ENCODE data around the gene NFATC1.

NFATC1 gene

GRCh38 chr18:79537758-79538157 lies 142.0 kb downstream of the NFATC1 start:
- DNase-seq, result no peak

GRCh38 chr18:79538635-79539034 lies 142.9 kb downstream of the NFATC1 start:
- ChIA-PET POLR2A (no interaction called here), CTCF (interaction anchor here (1.0 to 4.6 kb wide), 4 partner anchors 10 to 160 kb away, joined by 3 to 18 read pairs (median 6); no protein-coding TSS in a partner anchor)
- 91% methylated on average over 4 of the region's 12 CpGs for WGBS (ENCODE audit: insufficient coverage)
- Histone ChIP-seq H3K27me3 (replicated peaks in 2 of 5; ENCODE audit: control insufficient read depth in 4 of 5, insufficient read depth in 5 of 5, low read length in 4 of 5) (no peaks in the 10 kb centered on the region), H3K27ac (ENCODE audit: insufficient read depth in 1 of 2, low read depth in 1 of 2, low read length in 2 of 2, poor library complexity in 1 of 2, severe bottlenecking in 2 of 2) (no peak overlapping the region), H3K4me3 (ENCODE audit: control insufficient read depth in 1 of 7, extremely low read depth in 1 of 7, insufficient read depth in 4 of 7, low read depth in 2 of 7, low read length in 6 of 7) (no peak overlapping the region), H3K4me1 (ENCODE audit: control extremely low read depth in 1 of 4, control insufficient read depth in 4 of 4, insufficient read depth in 4 of 4, low read length in 3 of 4) (peaks cover 0 to 3% (median 2%) of the 10 kb centered on the region in 4 experiments), H3K36me3 (ENCODE audit: control insufficient read depth in 4 of 4, insufficient read depth in 4 of 4, low read length in 3 of 4) (no peaks in the 10 kb centered on the region), H3K9me3 (ENCODE audit: control extremely low read depth in 1 of 5, control insufficient read depth in 4 of 5, insufficient read depth in 2 of 5, low read depth in 1 of 5, low read length in 4 of 5) (peaks cover 0 to 5% (median 3%) of the 10 kb centered on the region in 5 experiments)
- no peak for DNase-seq

More at GRCh38 chr18:79537758-79538157, 142.0 kb downstream of the NFATC1 start:
- Histone ChIP-seq H3K4me3 (ENCODE audit: control insufficient read depth in 1 of 7, extremely low read depth in 1 of 7, insufficient read depth in 4 of 7, low read depth in 2 of 7, low read length in 6 of 7) (no peak overlapping the region), H3K9me3 (ENCODE audit: control extremely low read depth in 1 of 5, control insufficient read depth in 4 of 5, insufficient read depth in 2 of 5, low read depth in 1 of 5, low read length in 4 of 5) (peaks cover 0 to 5% (median 3%) of the 10 kb centered on the region in 5 experiments), H3K4me1 (ENCODE audit: control extremely low read depth in 1 of 4, control insufficient read depth in 4 of 4, insufficient read depth in 4 of 4, low read length in 3 of 4) (peaks cover 0 to 3% (median 2%) of the 10 kb centered on the region in 4 experiments), H3K27ac (ENCODE audit: insufficient read depth in 1 of 2, low read depth in 1 of 2, low read length in 2 of 2, poor library complexity in 1 of 2, severe bottlenecking in 2 of 2) (no peak overlapping the region), H3K27me3 (replicated peaks in 2 of 5; ENCODE audit: control insufficient read depth in 4 of 5, insufficient read depth in 5 of 5, low read length in 4 of 5) (no peaks in the 10 kb centered on the region), H3K36me3 (ENCODE audit: control insufficient read depth in 4 of 4, insufficient read depth in 4 of 4, low read length in 3 of 4) (no peaks in the 10 kb centered on the region)
- CTCF ChIA-PET, result interaction anchor here (1.2 to 4.6 kb wide), 2 partner anchors 9 to 18 kb away, joined by 3 to 18 read pairs; no protein-coding TSS in a partner anchor
- POLR2A ChIA-PET, result no interaction called here
- WGBS (ENCODE audit: insufficient coverage), result 90% methylated on average over 5 of the region's 8 CpGs

DNA sequence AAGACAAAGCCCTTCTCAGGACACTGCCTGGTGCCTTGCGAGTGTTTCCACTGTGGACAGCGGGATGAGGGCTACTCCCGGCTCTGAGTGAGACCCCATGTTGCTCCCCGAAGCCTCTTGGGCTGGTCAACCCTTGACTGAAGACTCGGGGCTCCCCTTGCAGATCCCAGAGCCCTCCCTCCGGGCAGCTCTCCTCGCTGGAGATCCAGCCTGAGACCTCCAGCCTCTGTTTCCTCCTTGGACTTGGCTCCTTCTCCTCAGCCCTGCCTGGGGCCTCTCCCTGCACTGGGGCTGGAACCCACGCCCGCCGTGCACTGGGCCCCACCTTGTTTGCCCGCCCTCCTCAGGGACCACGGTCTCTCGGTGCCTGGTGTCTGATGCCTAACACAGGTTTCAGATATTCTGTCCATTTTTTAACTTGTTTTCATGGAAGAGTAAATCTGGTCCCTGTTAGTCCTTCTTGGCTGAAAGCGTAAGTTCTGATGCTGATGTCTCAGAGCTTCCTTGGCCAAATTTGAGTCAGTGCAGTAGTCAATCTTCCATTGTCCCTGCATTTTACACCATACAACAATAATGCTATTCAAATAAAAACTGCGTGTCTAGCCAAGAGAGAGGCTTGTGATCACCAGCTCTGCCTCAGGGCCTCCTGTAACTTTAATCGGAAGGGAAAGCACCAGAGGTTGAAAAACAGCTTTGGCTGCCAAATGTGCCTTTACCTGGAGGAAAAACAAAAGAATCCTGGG lies 144.6 kb downstream of the NFATC1 start:
- H3K27me3 ChIP-seq (replicated peaks in 2 of 5; ENCODE audit: control insufficient read depth in 4 of 5, insufficient read depth in 5 of 5, low read length in 4 of 5), result no peaks in the 10 kb centered on the region
- no peaks in the 10 kb centered on the region for H3K36me3 ChIP-seq (ENCODE audit: control insufficient read depth in 4 of 4, insufficient read depth in 4 of 4, low read length in 3 of 4)
- DNase-seq, result no peak
- H3K4me3 ChIP-seq (ENCODE audit: control insufficient read depth in 1 of 7, extremely low read depth in 1 of 7, insufficient read depth in 4 of 7, low read depth in 2 of 7, low read length in 6 of 7), result no peak overlapping the region
- H3K9me3 ChIP-seq (ENCODE audit: control extremely low read depth in 1 of 5, control insufficient read depth in 4 of 5, insufficient read depth in 2 of 5, low read depth in 1 of 5, low read length in 4 of 5), result peaks cover 0 to 5% (median 3%) of the 10 kb centered on the region in 5 experiments
- no peak overlapping the region for H3K27ac ChIP-seq (ENCODE audit: insufficient read depth in 1 of 2, low read depth in 1 of 2, low read length in 2 of 2, poor library complexity in 1 of 2, severe bottlenecking in 2 of 2)
- POLR2A ChIA-PET, result no interaction called here
- CTCF ChIA-PET, result interaction anchor here (0.9 to 4.6 kb wide), 2 partner anchors 12 to 85 kb away, joined by 3 to 18 read pairs; no protein-coding TSS in a partner anchor
- WGBS (ENCODE audit: insufficient coverage), result 98% methylated on average over 15 of the region's 16 CpGs
- peaks cover 0 to 11% (median 2%) of the 10 kb centered on the region in 4 experiments for H3K4me1 ChIP-seq (ENCODE audit: control extremely low read depth in 1 of 4, control insufficient read depth in 4 of 4, insufficient read depth in 4 of 4, low read length in 3 of 4)

GRCh38 chr18:79540904-79541282 lies 145.2 kb downstream of the NFATC1 start:
- Histone ChIP-seq H3K27ac (ENCODE audit: insufficient read depth in 1 of 2, low read depth in 1 of 2, low read length in 2 of 2, poor library complexity in 1 of 2, severe bottlenecking in 2 of 2) (no peak overlapping the region), H3K4me3 (ENCODE audit: control insufficient read depth in 1 of 7, extremely low read depth in 1 of 7, insufficient read depth in 4 of 7, low read depth in 2 of 7, low read length in 6 of 7) (no peak overlapping the region), H3K36me3 (ENCODE audit: control insufficient read depth in 4 of 4, insufficient read depth in 4 of 4, low read length in 3 of 4) (no peaks in the 10 kb centered on the region), H3K27me3 (replicated peaks in 2 of 5; ENCODE audit: control insufficient read depth in 4 of 5, insufficient read depth in 5 of 5, low read length in 4 of 5) (no peaks in the 10 kb centered on the region), H3K4me1 (ENCODE audit: control extremely low read depth in 1 of 4, control insufficient read depth in 4 of 4, insufficient read depth in 4 of 4, low read length in 3 of 4) (peaks cover 0 to 17% (median 5%) of the 10 kb centered on the region in 4 experiments), H3K9me3 (ENCODE audit: control extremely low read depth in 1 of 5, control insufficient read depth in 4 of 5, insufficient read depth in 2 of 5, low read depth in 1 of 5, low read length in 4 of 5) (peaks cover 0 to 5% (median 3%) of the 10 kb centered on the region in 5 experiments)
- CTCF ChIA-PET, result no interaction called here
- 97% methylated on average over 9 of the region's 12 CpGs for WGBS (ENCODE audit: insufficient coverage)
- POLR2A ChIA-PET, result no interaction called here
- DNase-seq, result no peak

GRCh38 chr18:79542213-79542612 lies 146.5 kb downstream of the NFATC1 start:
- no peak for DNase-seq
- no peak overlapping the region for H3K27ac ChIP-seq (ENCODE audit: insufficient read depth in 1 of 2, low read depth in 1 of 2, low read length in 2 of 2, poor library complexity in 1 of 2, severe bottlenecking in 2 of 2)
- 97% methylated on average over 2 of the region's 2 CpGs for WGBS (ENCODE audit: insufficient coverage)
- CTCF ChIA-PET, result no interaction called here
- H3K36me3 ChIP-seq (ENCODE audit: control insufficient read depth in 4 of 4, insufficient read depth in 4 of 4, low read length in 3 of 4), result no peaks in the 10 kb centered on the region
- H3K4me1 ChIP-seq (ENCODE audit: control extremely low read depth in 1 of 4, control insufficient read depth in 4 of 4, insufficient read depth in 4 of 4, low read length in 3 of 4), result peaks cover 0 to 24% (median 7%) of the 10 kb centered on the region in 4 experiments
- H3K27me3 ChIP-seq (replicated peaks in 2 of 5; ENCODE audit: control insufficient read depth in 4 of 5, insufficient read depth in 5 of 5, low read length in 4 of 5), result no peaks in the 10 kb centered on the region
- peaks cover 0 to 5% (median 3%) of the 10 kb centered on the region in 5 experiments for H3K9me3 ChIP-seq (ENCODE audit: control extremely low read depth in 1 of 5, control insufficient read depth in 4 of 5, insufficient read depth in 2 of 5, low read depth in 1 of 5, low read length in 4 of 5)
- no peak overlapping the region for H3K4me3 ChIP-seq (ENCODE audit: control insufficient read depth in 1 of 7, extremely low read depth in 1 of 7, insufficient read depth in 4 of 7, low read depth in 2 of 7, low read length in 6 of 7)
- POLR2A ChIA-PET, result no interaction called here

DNA sequence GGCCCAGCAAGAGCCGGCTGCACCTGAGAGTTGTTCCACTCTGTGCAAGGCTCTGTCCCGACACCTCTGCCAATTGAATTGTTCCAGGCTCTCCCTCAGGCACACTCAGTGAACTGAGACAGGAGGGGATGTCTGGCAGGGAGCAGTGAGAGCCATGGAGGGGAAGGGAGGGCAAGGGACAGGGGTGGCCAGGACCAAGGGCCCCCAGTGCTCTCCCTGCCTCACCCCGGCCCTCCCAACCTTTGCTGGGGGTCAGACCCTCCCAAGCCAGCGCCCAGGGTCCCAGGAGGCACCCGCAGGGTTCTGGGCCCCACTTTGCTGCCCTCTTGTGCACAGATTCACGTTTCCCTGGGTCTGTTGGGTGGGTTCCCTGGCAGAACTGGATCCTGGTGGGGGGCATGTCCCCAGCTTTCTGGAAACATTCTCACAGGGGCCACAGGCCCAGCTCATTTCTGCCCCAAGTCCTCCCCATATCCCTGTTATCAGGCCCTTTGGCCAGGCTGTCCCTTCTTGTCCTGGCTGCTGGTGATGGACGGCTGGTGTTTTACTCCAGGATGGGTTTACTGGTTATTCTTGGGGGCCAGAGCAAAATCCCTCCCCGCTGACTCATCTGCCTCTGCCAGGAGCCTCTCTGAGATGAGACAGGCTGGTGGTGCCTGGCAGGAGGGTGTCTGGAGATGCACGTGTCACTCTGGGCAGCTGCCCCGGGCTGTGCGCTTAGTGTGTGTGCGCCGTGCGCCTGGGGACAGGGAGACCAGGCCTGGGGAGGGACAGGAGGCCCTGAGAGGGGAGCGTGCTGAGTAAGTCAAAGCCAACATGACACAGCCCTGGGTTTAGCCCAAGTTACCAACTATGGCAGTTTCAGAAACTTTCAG lies 147.4 kb downstream of the NFATC1 start:
- Histone ChIP-seq H3K9me3 (ENCODE audit: control extremely low read depth in 1 of 5, control insufficient read depth in 4 of 5, insufficient read depth in 2 of 5, low read depth in 1 of 5, low read length in 4 of 5) (no peaks in the 10 kb centered on the region), H3K27ac (ENCODE audit: insufficient read depth in 1 of 2, low read depth in 1 of 2, low read length in 2 of 2, poor library complexity in 1 of 2, severe bottlenecking in 2 of 2) (no peak overlapping the region), H3K36me3 (ENCODE audit: control insufficient read depth in 4 of 4, insufficient read depth in 4 of 4, low read length in 3 of 4) (no peaks in the 10 kb centered on the region), H3K4me1 (ENCODE audit: control extremely low read depth in 1 of 4, control insufficient read depth in 4 of 4, insufficient read depth in 4 of 4, low read length in 3 of 4) (peaks cover 0 to 21% (median 7%) of the 10 kb centered on the region in 4 experiments), H3K27me3 (replicated peaks in 2 of 5; ENCODE audit: control insufficient read depth in 4 of 5, insufficient read depth in 5 of 5, low read length in 4 of 5) (no peaks in the 10 kb centered on the region), H3K4me3 (ENCODE audit: control insufficient read depth in 1 of 7, extremely low read depth in 1 of 7, insufficient read depth in 4 of 7, low read depth in 2 of 7, low read length in 6 of 7) (no peak overlapping the region)
- ChIA-PET CTCF (interaction anchor here (0.8 to 1.0 kb wide), 3 partner anchors 13 to 19 kb away, joined by 3 read pairs; no protein-coding TSS in a partner anchor), POLR2A (no interaction called here)
- WGBS (ENCODE audit: insufficient coverage), result 100% methylated on average over 11 of the region's 15 CpGs
- no peak for DNase-seq
